Measurements from ENCODE around the gene RHOXF1. TPM values are rescaled to one million over a fixed set of nuclear protein-coding genes. Genes with fewer than 3 reads are reported as not detected.
A peak's percentile ranks its signal among the peaks of the same experiment; 100 is the strongest.
"Not testable (repeated sequence)": the region's sequence is repeated elsewhere in the genome, so short reads cannot be mapped to it uniquely, and the experiment has no call there.

The RHOXF1 gene
- polyA plus RNA-seq (2013, experiment 1 of 2; ENCODE audit: insufficient read length): not detected
- not detected for polyA plus RNA-seq (2013, experiment 2 of 2; ENCODE audit: insufficient read length)

DNA sequence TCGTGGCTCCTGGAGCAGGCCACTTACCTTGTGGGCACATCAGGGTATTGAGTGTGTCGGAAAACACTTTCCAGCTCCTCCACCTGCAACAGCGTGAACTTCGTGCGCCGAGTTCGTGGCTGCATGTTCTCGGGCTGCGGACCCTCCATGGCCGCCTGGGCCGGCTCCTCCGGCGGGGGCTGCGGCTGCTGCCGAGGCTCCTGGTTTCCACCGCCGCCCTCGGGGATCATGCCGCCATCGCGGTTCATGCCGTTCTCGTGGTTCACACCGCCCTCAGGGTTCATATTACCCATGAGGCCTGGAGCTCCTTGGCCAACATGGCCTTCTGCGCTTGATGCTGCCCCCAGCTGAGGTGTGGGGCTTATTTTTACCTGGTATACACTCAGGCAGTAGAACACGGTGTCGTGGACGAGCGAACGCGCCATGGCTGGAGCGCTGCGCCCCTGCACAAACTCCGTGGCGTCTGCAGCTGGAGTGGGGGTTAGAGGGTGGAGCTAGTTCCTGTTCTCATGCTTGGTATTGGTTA, at the start of gene RHOXF1:
Gene RHOXF1, minus strand, starts transcription at position 476 of the 526 bp plus-strand sequence. Its CDS starts 51 bp downstream, at position 425.
- no peak for DNase-seq

DNA sequence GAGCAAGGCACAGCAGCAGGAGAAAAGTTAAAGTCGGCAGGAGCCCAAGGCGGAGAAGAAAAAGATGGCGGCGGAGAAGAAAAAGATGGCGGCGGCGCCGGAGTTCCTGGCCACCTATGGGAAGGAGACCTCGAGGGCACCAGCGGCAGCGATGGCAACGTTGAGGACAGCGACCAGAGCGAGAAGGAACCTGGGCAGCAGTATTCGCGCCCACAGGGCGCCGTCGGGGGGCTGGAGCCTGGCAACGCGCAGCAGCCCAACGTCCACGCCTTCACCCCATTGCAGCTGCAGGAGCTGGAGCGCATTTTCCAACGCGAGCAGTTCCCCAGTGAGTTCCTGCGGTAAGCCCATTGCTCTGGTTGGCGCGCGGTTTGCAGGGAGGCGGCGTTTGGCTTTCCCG, 43.4 kb upstream of the RHOXF1 start:
- DNase-seq: not testable (repeated sequence)

- not testable (repeated sequence) for DNase-seq
Measured at GRCh38 chrX:120158313-120158712, 42.6 kb upstream of the RHOXF1 start, which contains the start of gene RHOXF2. TSS of gene RHOXF2 (plus strand) at chrX:120158613. CDS start at chrX:120158751, 138 bp downstream.

DNA sequence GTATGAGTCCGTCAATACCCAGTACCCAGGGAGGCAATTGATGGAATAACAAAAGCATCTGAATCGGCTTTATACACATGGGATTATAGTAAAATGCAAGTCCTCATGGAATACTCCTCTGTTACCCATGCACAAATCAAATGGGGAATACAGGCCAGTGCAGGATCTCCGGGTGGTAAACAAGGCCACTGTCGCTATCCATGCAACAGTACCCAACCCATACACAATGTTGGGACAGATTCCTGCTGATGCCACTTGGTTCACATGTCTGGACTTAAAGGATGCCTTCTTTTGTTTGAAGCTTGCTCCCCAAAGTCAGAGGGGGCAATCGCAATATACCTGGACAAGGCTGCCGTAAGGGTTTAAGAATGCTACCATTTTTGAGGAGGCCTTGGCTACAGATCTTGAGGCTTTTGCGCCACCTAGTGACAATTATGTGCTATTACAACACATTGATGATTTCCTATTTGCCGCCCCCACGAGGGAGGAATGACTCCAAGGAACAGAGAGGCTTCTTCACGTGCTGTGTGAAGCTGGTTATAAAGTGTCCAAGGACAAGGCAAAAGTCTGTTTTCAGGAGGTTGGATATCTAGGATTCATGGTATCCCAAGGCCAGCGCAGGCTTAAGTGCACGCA, 34.5 kb upstream of the RHOXF1 start:
- DNase-seq: not testable (repeated sequence)

DNA sequence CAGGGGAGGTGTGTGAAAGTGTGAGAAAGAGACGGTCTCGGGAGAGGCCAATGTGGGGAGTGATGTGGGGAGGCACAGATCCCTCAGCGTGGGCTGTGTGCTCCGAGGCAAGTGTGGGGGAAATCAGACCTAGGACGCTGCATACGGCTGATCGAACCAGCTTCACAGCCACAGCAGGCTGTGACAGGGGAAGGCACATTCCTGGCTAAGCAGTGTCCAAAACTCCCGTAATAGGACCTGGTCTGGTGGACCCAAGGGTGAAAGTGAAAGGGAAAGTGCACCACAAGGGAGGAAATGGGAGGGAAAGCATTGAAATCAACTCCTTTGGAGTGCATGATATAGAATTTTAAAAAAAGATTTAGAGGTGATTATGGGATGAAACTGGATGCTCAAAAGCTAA, 31.8 kb upstream of the RHOXF1 start:
- no peak for DNase-seq

DNA sequence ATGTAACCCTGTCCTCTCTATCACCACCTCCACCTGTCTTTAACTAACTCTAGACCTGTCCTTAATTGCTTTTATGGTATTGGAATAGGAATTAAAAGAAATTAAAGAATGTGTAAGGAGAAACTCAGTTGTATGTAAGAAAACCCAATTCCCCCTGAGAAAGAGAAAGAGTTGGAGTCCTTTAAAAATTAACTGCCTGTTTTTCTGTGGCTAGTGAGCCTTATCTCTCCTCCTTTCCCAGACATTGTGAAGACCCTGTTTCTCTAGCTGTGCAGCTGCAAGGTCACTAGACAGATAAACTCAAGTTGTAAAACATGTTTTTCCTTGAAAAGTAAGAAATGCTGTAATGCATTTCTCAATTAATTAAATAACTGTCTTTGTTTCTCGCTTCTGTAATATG, 30.6 kb upstream of the RHOXF1 start:
- DNase-seq: not testable (repeated sequence)

GRCh38 chrX:120145295-120145925, 29.7 kb upstream of the RHOXF1 start:
- no peak for DNase-seq

DNA sequence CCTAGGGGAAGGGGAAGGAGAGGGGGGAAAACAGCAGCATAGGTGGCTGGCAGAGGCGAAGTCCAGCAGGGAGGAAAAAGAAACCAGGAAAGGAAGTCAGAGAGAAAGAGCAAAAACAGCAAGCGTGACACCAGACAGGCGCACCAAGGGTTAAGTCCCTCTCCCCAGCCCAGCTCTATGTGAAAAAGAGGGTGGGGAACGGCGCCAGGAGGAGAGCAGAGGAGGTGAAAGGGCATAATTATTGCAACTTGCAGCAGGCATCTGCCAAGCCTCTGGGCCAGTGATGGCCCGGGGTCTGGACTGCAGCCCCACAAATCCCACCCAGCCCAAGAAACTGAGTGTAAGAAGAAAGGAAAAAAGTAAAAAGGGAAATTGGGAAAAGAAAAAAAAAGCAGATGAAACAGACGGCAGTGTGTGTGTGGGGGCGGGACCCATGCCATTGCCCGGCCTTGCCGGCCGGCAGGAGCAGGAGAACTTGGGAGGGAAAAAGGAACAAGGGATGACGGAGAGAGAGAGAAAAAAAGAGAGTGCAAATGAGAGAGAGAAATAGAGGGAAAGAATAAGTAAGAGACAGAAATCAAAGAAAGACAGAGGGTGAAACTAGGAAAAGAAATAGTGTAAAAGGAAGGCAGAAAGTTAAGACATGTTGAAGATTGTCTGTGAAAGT, 28.6 kb upstream of the RHOXF1 start:
- DNase-seq: no peak

DNA sequence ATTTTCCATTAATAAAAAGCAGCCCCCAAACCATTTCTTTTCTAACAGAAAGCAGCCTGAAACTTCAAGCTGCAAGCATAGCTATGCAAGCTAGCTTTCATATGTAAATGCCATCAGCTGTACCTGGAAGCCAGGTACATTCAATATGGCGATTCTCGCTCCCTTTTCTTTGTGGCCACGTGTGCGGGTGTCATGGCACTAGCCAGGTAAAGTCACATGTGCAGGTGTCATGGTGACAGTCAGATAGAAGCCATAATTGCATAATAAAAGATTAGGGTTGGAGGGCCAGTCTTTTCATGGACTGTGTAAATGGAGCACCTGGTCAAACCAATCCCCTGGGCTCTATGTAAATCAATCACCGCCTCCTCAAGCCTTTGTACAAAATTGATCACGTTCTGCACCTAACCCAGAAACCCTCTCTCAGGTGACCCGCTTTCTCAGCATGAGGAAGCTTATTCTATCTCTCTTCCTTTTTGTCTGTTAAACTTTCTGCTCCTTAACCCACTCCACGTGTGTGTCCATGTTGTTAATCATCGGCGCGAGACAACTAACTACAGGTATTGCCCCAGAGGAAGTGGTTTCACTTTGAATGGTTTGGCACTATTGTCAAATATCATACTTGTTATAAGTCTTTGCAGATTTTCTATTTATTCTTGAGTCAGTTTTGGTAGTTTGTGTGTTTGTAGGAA, 24.7 kb upstream of the RHOXF1 start:
- DNase-seq: no peak

DNA sequence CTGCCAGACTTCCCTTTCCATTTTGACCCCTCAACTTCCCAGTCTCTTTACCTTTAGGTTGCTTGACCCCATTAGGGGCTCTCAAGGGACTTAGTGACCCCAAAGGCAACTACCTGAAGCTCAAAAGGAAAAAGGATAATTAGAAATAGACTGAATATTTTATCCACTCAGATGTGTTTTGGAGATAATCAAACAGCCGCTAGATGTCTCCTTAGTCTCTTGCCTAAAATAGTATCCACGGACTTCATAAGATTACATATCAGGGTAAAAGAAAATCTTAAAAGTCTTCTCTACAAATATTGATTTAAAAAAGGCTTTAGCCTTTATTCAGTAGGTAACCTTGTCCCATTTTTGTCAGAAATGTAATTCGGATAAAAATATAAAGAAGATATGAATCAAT, 21.7 kb upstream of the RHOXF1 start:
- DNase-seq: no peak

DNA sequence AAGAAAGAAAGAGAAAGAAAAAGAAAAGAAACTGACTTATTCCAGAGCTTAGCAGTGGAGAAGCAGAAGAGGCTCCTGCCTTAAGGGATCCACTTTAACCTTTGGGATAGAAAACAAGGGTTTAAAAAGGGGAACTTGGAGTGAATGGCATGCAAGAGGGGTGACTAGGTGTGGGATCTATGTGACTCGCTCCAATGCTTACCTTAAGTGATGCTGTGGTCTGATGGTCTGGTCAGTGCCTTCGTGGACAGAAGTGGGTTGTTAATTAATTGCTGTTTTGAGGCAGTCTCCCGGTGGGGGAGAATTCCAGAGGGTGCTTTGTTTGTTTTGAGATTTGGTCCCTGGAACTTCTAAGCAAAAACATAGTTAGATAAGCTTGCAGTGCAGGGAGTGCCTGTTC, 21.1 kb upstream of the RHOXF1 start:
- DNase-seq: no peak

DNA sequence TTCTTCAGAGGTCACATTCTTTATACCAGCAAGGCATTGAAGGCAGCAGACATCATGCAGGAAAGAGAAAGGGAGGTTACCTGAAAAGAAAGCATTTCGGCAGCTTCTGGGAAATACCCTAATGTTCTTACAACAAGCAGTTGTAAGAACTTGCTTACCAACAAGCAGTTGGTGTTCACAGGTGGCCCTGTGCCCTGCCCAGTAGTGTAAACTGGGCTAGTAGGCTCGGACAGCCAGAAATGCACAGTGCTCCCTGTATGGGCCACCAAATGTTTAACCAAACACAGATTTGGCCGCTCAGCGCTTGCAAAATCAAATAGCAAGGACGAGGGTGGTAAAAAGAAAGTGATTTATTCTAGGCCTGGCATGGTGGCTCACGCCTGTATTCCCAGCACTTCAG, 20.4 kb upstream of the RHOXF1 start:
- no peak for DNase-seq

DNA sequence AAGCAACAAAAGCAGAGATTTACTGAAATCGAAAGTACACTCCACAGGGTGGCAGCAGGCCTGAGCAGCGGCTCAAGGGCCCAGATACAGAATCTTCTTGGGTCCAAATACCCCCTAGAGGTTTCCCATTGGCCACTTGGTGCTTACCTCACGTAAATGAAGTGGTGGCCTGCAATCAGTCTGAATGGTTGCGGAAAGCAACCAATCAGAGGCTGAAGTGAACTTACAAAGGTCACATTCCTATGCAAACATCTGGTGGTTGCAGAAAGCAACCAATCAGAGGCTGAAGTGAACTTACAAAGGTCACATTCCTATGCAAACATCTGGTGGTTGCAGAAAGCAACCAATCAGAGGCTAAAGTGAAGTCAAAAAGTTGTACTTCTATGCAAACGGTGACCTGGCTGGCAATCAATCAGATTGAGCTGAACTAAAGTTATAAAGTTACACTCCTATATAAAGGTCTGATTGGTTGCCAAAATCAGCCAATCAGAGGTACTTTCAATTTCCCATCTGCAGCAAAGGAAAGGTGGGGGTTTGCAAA, 12.7 kb upstream of the RHOXF1 start:
- DNase-seq: not testable (repeated sequence)

DNA sequence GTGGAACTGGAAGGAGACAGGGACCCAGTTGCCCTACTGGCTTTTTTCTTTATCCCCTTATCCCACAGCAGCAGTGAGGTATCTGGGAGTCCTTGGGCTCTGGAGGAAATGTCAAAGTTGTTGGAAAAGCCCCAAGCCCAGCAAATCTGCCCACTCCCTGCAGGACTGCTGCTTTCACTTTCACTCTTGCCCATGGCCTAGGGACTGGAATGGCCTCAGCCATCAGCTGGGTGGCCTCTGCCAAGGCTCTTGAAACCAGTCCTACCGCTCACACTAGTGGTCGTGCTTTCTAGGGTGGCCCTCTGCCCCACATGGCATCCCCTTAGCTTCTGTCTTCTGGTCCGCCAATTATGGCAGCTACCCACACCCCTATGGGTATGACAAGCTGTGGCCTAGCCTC, 9.7 kb upstream of the RHOXF1 start:
- no peak for DNase-seq

GRCh38 chrX:120120223-120120622, 4.5 kb upstream of the RHOXF1 start:
- peak; percentile 0 for DNase-seq

DNA sequence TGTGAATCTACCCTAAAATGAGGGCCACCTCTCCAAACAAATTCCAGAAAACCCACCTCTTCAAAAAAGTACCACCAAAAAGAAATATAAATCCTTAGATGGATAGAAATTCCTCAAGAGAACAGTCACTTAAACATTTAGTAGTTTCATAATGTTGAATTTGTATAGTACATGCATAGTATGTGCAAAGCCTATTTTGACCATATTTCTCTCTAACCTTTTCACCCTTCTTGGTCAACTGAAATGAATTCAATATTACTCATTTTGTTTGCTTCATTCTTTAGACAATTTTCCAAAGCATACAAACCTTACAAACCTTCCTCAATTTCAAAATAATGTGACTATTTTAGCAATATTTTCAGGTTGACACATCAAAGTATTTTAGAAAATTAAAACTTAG, 4.1 kb downstream of the RHOXF1 start:
- no peak for DNase-seq

DNA sequence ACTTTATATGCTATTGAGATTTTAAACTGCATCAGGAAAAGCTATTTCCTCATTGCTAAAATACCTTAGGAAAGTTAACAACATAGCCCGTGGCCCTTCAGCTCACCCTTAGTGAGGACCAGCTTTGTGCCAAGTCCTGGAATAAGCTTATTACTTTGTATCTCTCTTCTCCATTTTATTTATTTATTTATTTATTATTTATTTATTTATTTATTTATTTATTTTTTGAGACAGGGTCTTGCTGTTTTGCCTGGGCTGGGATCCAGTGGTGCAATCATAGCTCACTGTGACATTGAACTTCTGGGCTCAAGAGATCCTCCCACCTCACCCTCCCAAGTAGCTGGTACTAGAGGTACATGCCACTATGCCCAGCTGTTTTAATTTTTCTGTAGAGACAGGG, 6.3 kb downstream of the RHOXF1 start:
- DNase-seq: no peak

DNA sequence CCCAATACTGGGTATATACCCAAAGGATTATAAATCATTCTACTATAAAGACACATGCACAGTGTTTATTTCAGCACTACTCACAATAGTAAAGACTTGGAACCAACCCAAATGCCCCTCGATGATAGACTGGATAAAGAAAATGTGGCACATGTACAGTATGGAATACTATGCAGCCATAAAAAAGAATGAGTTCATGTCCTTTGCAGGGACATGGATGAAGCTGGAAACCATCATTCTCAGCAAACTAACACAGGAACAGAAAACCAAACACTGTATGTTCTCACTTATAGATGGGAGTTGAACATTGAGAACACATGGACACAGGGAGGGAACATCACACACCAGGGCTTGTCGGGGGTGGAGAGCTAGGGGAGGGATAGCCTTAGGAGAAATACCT, 11.0 kb downstream of the RHOXF1 start:
- not testable (repeated sequence) for DNase-seq

GRCh38 chrX:120101057-120101456, 14.7 kb downstream of the RHOXF1 start:
- not testable (repeated sequence) for DNase-seq

DNA sequence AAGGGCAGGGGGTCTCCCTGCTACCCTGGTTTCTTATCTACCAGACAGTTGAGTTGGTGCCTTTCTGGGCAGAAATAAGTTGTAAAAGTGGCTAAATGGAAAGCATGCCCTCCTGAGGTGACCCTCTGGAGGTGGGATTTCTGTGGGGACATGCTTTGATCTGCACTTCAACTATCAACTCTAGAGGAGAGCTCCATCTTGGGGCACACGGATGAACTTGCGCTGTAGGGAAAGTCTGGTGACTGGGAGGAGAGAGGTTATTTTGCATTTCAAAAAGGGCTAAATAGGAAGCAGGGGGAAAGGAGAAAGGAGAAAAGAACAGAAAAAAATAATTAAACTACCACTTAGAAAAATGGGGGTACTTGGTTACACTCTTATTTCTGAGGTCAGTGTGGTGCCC, 25.5 kb downstream of the RHOXF1 start:
- no peak for DNase-seq

DNA sequence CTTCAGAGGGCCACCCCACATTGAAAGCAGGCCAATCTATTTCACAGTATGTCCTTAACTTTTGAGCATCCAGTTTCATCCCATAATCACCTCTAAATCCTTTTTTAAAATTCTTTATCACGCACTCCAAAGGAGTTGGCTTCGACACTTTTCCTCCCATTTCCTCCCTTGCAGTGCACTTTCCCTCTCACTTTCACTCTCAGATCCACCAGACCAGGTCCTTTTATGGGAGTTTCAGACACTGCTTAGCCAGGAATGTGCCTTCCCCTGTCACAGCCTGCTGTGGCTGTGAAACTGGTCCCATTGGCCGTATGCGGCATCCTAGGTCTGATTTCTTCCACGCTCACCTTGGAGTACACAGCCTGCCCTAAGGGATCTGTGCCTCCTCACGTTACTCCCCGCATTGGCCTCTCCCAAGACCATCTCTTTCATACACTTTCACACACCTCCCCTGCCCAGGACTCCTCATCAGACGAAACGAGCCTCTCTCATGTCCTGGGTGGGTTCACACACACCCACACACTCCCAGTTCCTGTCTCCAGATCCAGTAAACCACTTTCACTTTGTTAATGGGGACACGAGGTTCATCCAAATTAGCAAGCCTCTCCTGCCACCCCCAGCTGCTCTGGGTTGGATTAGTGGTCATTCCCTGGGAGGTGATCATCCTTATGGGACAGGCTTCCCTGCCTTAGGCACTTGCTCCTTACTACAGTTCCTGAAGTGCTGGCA, 28.3 kb downstream of the RHOXF1 start:
- no peak for DNase-seq

Data from fibroblast of skin of abdomen (primary cell).